ENCODE measurements around the gene FGF13.

DNA sequence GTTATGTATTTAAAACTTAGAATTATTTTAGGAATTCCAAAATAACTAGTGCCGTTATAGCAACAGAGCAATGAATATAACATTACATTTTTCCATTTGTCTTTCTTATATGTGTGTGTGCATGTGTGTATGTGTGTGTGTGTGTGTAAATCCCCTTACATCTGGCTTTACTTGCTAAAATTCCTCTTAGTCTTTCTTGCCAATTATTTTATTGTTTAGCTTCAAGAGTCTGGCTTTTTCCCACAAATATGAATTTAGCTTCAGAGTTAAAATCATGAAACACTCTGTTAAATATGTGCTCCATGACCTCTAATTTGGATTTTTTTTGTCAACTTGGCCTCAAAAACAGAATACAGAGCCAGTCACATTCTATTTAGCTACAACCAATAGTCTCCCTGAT is 18.9 kb downstream of the FGF13 start:
- TF ChIP-seq TARDBP (IDR thresholded peaks at IDR 0.05) (no peak), L3MBTL2 (conservative IDR thresholded peaks at IDR 0.05) (no peak), CTBP1 (IDR thresholded peaks at IDR 0.05; ENCODE audit: borderline replicate concordance) (no peak), ARNT (IDR thresholded peaks at IDR 0.05) (no peak), LEF1 (IDR thresholded peaks at IDR 0.05; ENCODE audit: borderline replicate concordance) (no peak), SP1 (IDR thresholded peaks at IDR 0.05) (no peak), FOXM1 (IDR thresholded peaks at IDR 0.05; ENCODE audit: borderline replicate concordance) (no peak), SUZ12 (IDR thresholded peaks at IDR 0.05) (no peak), ELF4 (IDR thresholded peaks at IDR 0.05) (no peak), BHLHE40 (IDR thresholded peaks at IDR 0.05; ENCODE audit: borderline replicate concordance) (no peak), FOXK2 (IDR thresholded peaks at IDR 0.05) (no peak), FOXA1 (IDR thresholded peaks at IDR 0.05) (no peak), ZNF384 (IDR thresholded peaks at IDR 0.05) (no peak)

Measured in HEK293T (cell line).